ENCODE results near the gene SRSF7.
"Not testable (repeated sequence)": the region's sequence is repeated elsewhere in the genome, so short reads cannot be mapped to it uniquely, and the experiment has no call there.

SRSF7 gene

GRCh38 chr2:38728694-38729093 lies 22.5 kb downstream of the SRSF7 start:
- DNase-seq: no peak

GRCh38 chr2:38727661-38728060 lies 23.5 kb downstream of the SRSF7 start:
- no peak for DNase-seq

- DNase-seq: no peak
Measured at GRCh38 chr2:38723173-38723572, 28.0 kb downstream of the SRSF7 start.

GRCh38 chr2:38722271-38723061 lies 28.7 kb downstream of the SRSF7 start:
- peak; percentile 25 for DNase-seq

GRCh38 chr2:38720613-38721241 lies 30.4 kb downstream of the SRSF7 start:
- no peak for DNase-seq

- no peak for DNase-seq
Measured at GRCh38 chr2:38719706-38720105, 31.5 kb downstream of the SRSF7 start.

GRCh38 chr2:38718601-38719000 lies 32.6 kb downstream of the SRSF7 start:
- DNase-seq: no peak

GRCh38 chr2:38716185-38716584 lies 35.0 kb downstream of the SRSF7 start:
- no peak for DNase-seq

- not testable (repeated sequence) for DNase-seq
Measured at GRCh38 chr2:38714941-38715340, 36.2 kb downstream of the SRSF7 start.

- DNase-seq: no peak
Measured at GRCh38 chr2:38713338-38713737, 37.8 kb downstream of the SRSF7 start.

GRCh38 chr2:38712871-38713270 lies 38.3 kb downstream of the SRSF7 start:
- no peak for DNase-seq

GRCh38 chr2:38712413-38712812 lies 38.7 kb downstream of the SRSF7 start:
- no peak for DNase-seq

GRCh38 chr2:38711558-38711957 lies 39.6 kb downstream of the SRSF7 start:
- no peak for DNase-seq

GRCh38 chr2:38709567-38710194 lies 41.5 kb downstream of the SRSF7 start:
- peak; percentile 60 for DNase-seq

GRCh38 chr2:38708900-38709566 lies 42.1 kb downstream of the SRSF7 start:
- no peak for DNase-seq

GRCh38 chr2:38708491-38708890 lies 42.7 kb downstream of the SRSF7 start:
- DNase-seq: peak; percentile 54

- no peak for DNase-seq
Measured at GRCh38 chr2:38706846-38707345, 44.3 kb downstream of the SRSF7 start.

GRCh38 chr2:38704664-38705063 lies 46.5 kb downstream of the SRSF7 start:
- no peak for DNase-seq

GRCh38 chr2:38703336-38703735 lies 47.8 kb downstream of the SRSF7 start:
- DNase-seq: not testable (repeated sequence)

- no peak for DNase-seq
Measured at GRCh38 chr2:38702413-38702812, 48.7 kb downstream of the SRSF7 start.

GRCh38 chr2:38701542-38701941 lies 49.6 kb downstream of the SRSF7 start:
- DNase-seq: no peak

GRCh38 chr2:38700881-38701458 lies 50.2 kb downstream of the SRSF7 start:
- DNase-seq: no peak

All from CD4-positive, alpha-beta T cell treated with Interleukin-6 for 4 hours (primary cell).